GM19035 (cell line): ENCODE measurements around the gene CEP85L.

Source experiments
- ATAC-seq: cut with Tn5 transposase; IDR thresholded peaks from one replicate; pipeline ENCODE4 v1.9.1; 2021; ENCODE audit not compliant: unreplicated experiment

CEP85L gene

DNA sequence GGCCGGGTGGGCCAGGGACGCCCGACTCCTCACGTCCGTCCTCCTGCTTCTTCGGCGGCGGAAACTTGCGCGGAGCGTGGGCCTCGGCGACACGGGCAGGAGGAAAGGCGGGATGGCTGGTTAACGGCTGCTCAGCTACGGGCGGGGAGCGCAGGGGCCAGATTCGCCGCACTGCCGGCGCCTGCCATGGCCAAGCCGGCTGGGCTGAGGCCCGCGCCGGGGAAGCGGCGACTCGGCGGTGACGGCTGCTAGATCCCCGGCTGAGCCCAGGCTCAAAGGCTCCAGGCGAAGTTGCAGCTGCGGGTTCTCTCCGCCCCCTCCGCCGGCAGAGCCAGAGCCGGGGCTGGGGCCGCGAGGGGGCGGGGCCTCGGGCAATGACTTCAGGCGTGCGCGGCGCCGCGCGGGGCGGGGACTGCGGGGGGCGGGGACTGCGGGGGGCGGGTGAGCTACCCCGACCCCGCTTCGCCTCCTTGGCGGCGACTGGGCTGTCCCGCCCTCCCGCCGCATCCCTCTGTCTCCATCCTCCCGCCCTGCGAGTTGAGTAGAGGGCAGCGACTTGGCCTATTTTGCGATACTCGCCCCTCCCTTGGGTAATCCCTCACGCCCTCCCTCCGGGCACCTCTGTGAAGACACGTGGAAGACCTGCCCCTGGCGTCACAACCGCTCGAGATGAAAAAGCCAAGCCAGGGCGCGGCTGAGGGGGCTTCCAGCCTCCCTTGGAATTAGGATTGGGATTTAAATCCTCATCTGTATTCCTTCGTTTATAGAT lies at the start of gene CEP85L:
Gene CEP85L, minus strand, starts transcription at position 310 of the 769 bp plus-strand sequence. CDS start 322 bp downstream, outside the sequence.
- ATAC-seq, result peak; percentile 85

DNA sequence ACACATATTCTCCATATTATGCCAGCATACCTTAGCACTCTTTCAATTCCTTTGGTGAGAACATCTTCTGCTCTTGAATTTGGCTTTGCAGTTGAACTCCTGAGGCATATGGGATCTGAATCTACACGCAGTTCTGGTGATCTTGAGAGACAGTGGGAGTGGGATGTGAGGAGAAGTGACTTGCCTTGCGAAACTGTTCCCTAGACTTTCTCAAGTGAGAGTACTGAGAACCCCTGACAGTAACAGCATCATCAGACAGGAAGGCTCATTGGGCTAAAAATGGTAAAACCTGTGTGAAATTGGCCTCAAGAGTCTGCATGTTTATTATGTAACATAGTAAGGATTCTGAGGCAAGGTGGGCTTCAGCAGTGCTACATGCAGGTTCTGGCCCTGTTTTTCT lies 49.1 kb upstream of the CEP85L start:
- no peak for ATAC-seq

DNA sequence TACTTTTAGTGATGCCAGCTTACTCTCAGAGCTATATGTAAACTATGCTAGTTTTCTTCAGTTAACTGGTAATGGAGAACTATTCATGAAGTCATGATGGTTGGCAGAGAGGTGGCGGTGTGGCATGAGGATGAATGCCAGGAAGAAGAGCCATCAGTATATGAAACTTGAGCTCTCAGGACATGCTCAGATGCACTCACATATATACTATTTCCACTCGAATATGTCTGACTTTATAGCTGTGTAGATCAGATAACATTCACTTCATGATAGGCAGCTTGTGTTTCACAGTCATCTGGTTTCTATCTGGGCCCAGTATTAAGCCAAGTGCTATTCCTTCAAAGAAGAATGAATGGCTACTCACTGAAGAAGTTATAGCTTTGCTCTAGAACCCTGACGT lies 46.2 kb upstream of the CEP85L start:
- no peak for ATAC-seq

DNA sequence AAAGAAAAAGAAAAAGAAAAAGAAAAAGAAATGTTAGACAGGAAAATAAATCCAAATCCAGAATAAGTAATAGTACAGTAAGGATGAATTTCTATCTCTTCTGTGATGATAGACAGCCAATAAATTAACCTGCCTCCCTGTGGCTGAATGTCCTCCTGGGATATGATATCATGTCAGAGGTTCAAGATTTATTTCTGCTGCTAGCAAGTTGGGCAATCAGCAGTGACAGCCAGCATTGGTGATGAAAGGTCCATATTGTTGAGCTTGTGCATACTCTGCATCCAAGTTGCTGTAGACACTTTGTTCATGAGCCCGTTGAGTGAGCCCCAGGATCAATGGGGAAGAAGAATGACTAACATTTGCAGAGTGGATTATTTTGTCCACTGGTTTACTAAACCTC lies 44.9 kb upstream of the CEP85L start:
- no peak for ATAC-seq

DNA sequence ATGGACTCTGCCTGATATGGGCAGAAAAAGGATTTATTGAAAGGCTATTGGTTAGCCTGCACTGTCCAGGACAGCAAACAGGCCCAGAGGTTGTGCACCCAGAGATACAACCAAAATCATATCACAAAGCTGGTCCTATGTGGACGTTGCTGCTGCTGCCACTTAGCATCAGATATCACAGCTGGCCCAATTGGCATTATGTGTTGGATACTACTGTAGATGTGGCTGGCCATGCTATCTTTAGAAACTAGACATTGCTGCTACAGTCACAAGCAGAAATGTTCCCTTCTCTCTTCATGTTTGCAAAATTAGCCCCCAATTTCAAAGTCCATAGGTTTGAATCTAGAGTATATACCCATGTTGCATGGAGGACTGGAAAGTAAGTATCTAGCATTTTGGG lies 42.2 kb upstream of the CEP85L start:
- ATAC-seq, result no peak

DNA sequence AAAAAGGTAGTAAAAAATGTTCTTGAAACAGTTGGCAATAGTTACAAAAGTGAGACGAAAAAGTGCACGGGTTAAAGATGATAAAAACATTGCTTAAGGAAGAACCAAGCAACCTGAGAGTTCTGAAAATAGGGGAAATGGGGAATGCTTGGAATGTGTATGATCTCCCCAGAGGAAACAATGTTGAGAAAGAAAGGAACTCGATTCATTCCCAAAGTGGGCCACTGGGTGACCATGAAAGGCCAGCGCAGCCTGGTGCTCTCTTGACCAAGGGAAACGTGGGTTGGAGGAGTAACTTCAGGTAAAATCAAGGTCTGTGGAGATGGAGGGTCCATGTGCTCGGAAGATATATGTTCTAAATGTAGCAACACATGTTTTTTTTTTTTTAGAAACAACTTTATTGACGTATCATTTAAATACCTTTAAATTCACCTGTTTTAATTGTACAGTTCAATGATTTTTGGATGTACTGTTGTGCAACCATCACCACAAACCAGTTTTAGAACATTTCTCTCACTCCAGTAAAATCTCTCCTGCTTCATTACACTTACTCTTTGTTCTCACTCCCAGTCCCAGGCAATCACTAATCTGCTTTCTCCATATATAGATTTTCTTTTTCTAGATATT lies 34.5 kb upstream of the CEP85L start:
- no peak for ATAC-seq

DNA sequence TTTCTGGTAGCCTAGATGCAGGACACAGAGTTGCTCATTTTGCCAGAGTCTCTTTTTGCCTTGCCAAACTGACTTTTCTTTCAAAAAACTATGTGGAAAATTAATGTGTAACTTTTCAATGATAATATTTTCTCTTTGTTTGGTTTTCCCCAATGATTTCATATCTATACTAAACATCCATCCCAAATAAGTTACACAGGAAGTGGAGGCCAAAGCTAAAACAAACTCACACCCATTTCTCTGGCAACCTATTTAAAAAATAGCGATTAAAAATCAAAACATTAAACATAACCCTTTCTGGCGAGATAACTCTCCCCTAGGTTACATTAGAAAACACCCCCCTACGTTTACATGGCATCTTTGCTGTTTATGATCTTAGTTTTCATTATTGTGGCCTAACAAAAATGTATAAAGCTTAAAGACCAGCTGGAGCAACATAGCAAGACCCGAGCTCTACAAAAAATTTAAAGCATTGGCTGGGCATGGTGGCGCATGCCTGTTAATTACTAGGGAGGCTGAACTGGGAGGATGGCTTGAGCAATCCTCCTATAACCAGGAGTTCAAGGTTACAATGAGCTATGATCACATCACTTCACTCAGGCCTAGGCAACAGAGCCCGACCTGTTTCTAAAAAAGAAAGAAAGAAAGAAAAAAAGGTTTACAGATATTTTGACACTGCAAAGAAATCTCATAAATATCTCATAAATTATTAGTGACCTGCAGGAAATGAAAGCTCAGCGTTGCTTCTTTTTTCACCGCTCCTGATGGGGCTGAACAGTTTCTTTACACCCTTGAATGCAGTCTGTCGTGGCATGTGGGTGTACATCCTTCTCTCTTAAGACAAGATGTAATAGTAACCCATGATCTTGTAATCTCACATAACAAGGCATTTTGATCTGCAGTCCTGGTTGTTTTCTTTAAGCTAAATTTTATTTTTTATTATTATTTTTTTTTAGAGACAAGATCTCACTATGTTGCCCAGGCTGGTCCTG lies 32.8 kb upstream of the CEP85L start:
- no peak for ATAC-seq

DNA sequence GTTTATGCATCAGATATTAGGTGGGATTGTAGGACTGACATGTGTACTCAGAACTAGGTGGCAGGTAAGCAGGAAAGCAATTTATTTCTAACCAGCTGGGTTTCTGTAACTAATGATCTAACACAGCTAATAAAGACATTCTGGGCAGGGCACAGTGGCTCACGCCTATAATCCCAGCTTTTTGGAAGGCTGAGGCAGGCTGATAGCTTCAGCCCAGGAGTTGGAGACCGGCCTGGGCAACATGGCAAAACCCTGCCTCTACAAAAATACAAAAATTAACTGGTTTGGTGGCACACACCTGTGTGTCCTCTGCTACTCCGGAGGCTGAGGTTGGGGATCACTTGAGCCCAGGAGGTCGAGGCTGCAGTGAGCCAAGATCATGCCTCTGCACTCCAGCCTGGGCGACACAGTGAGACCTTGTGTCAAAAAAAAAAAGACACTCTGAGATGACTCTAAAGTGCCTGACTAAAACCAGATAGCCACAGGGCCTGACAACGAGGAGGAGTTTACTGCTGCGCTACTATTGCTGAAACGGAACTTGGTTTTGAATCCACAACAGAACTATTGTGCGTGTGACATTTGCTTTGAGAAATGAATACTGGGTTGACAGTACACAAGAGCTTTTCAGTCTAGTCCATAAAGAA lies 29.2 kb upstream of the CEP85L start:
- no peak for ATAC-seq

DNA sequence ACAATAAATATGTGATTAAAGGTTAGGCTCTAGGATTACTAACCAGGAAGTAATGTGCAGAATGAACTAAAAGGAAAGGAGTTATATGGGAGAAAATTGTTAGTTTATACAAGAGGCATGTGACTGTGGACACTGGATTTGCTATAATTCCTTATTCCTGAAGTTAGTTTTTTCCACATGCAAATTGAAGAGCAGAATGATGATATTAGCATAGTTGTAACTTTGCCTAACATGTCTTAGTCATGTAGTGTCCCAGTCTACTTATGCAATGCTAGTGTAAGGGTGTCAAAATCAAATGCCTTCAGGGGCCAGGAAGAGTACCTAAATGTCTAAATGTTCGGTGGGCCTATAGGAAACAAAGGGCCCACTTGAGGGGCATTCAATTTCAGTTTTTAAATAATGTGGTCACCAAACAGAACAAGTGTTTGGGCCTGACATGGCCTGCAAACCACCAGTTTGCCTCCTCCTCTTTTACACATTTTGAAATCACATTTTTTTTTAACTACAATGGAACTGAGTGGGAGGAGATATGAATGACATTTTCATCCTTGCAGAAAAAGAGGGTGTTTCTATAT lies 28.0 kb upstream of the CEP85L start:
- ATAC-seq, result no peak

DNA sequence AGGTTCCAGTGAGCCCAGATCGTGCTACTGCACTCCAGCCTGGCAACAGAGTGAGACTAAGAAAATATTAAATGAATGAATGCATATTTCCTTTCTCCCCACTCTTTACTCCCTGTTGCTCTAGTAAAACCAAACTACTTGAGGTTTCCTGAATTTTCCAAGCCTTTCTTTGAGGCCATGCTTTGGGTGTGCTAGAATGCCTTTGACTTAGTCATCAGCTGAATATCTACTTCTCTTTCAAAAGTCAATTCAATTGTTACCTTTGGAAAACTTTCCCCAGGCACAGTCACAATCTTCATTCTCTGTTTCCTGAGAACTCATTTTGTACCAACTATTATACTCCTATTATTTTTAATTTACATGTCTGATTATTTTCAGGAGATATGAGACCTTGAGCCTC lies 27.5 kb upstream of the CEP85L start:
- no peak for ATAC-seq

DNA sequence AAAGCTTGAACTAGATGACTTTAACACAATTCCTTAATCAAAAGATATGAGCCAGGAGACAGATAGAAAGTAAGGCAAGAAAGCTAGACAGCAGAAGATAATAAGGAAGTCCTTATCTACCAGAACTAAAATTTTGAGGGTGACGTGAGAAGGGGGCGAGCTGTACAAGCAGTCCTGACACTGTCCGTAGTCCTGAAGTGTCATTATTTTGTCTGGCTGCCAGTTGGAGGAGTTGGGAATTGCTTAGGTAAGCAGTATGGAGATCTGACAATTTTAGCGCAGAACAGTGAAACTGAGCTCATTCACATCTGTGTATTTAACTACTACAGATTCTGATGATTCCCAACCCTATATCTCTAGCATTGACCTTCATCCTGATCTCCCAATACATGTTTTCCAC lies 25.8 kb upstream of the CEP85L start:
- ATAC-seq, result no peak

DNA sequence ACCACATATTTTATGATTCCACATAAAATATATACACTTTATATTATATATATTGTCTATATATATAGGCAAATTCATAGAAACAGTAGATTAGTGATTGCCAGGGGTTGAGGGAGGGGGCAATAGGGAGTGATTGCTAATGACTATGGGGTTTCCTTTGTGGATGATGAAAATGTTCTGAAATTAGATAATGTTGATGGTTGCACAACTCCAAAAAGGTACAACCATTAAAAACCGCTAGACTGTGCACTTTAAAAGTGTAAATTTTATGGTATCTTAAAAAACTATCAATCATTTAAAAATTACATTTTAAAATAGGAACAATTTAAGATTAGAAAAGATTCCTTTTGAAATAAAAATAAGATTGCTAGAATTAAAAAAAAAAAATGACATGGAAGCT lies 23.8 kb upstream of the CEP85L start:
- no peak for ATAC-seq

DNA sequence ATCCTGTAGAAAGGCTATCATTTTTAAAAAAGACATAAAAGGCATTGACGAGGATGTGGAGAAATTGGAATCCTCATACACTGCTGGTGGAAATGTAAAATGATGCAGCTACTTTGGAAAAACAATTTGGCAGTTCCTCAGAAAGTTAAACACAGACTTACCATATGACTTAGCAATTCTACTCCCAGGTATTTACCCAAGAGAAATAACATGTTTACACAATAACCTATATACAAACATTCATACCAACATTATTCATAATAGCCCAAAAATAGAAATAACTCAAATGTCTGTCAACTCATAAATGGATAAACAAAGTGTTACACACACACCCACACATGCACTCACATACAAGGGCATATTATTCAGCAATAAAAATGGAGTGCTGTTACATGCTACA lies 23.4 kb upstream of the CEP85L start:
- no peak for ATAC-seq

DNA sequence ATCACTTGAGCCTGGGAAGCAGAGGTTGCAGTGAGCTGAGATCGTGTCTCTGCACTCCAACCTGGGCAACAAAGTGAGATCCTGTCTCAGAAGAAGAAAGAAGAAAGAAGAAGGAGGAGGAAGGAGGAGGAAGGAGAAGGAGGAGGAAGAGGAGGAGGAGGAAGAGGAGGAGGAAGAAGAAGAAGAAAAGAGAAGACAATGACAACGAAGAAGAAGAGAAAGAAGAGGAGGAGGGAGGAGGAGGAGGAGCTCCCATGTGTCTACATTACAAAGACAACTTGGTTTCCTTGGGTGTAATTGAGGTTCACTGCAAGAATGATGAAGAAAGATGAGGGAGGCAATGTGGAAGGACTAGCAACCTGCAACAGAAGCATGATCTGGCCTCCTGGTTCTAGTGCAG lies 21.3 kb upstream of the CEP85L start:
- no peak for ATAC-seq

DNA sequence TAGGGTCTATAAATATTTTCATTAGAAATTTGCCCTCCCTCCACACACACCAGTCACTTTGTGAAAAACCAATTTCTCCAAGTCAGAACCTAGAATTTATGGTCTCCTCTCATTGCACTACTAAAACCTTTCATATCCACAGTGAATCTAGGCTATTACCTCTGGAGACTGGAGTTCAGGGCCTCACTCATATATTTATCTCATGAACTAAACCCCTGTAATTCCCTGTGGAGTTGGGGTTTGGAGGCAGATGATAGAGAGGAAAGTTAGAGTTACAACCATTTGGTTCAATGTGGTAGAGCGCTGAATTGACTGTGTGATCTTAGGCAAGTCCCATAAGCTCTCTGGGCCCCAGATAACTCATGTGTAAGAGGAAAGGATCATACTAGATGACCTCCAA lies 18.2 kb upstream of the CEP85L start:
- no peak for ATAC-seq

DNA sequence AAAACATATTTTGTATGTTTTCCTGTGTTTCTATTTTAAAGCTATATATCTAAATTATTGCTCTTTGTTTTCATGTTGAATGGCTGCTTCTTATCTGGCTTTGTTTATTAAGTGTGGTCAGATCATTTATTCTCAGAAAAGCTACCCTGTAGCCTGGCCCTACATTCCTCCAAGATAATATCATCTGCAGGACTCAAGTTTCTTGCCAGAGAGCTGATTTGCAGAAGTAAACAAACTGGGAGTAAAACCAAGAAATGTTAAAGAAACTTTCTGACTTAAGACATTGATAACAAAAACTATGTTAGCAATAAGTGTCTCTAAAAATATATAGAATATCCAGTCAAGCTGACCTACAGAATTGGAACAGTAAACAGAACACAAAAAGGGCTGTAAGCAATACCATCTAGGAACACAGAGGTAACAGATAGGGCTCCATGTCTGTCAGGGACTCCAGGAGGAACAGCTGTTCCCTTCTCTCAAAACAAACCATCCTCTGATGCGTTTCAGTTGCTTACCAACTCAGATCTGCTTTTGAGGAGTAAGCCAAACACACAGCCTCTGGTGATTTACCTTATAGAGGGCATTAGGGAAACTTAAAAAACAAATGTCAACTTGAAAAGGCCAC lies 17.5 kb upstream of the CEP85L start:
- no peak for ATAC-seq

DNA sequence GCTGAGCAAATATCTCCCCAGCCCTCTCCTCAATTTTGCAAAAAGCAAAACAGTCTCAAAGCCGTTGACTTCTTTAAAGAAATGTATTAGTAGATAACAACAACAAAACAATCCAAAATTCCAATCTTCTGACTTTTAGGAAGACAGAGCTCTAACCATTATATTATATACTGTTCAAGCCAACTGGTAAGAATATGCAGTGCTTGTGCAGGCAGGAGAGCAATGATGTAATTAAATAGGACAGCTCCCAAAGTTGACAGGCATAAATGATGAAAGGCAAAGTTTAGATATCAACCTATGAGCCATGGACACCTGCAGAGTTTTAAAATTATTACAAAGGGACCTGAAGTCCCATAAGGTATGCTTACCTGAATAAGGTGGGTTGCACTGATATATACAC lies 16.6 kb upstream of the CEP85L start:
- ATAC-seq, result no peak

DNA sequence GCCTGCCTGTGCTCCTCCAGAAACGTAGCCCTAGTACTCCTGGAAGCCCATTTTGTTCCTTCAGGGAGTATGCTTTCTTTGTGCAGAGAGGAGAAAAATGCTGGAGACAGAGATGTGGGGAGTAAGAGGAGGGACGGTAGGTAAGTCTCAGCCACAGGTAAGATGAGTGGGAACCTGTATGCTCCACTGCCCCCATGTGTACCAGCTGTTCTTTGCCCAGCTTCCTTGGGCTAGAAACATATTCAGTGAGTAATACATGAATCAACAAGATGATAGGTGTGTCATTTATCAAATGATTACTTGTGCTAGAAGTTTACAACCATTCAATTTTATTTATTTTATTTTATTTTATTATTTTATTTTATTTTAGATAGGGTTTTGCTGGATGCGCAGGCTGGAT lies 13.6 kb upstream of the CEP85L start:
- ATAC-seq, result no peak

DNA sequence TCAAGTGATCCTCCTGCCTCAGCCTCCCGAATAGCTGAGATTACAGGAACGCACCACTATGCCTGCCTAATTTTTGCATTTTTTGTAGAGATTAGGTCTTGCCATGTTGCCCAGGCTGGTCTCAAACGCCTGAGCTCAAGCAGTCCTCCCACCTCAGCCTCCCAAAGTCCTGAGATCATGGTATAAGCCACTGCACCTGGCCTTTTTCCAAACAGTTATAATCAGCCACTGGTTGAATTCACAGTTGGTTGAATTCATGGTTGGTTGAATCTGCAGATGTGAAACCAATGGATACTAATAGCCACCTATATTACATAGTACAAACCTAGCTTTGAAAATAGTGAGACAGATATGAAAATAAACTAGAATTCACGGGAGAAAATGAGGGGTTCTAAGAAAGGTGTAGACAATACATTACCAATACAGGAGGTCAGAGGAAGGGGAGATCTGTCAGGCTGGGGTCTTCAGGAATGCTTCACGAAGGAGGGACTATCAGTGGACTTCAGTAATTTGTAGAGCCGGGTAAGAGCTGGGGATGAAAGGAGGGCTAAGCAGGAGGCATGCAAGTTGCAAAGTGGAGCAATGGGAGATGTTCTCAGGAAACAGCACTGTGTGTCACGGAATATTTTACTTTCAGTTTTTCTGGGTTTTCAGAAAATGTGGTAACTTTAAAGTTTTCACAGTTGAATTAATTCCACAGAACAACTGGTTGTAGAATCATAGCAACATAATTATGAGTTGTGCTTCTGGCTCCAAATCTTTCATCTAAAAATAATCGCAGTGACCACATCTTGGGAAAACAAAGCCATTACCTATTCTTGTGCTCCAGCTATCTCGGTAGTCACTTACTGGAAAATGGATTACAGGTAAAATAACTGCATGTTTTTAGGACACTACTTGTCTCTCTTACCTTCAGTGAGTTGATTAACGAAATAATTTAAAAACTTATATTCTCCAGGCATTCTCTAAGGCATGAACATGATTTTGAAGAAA lies 12.9 kb upstream of the CEP85L start:
- no peak for ATAC-seq
